HG03045 (cell line): ENCODE measurements around the gene SLPI.

Experiments used
- ATAC-seq: cut with Tn5 transposase; IDR thresholded peaks from one replicate; pipeline ENCODE4 v1.9.1; 2021; ENCODE audit warnings: mild to moderate bottlenecking, moderate library complexity; ENCODE audit not compliant: unreplicated experiment

SLPI gene

GRCh38 chr20:45218636-45219035 lies 35.7 kb downstream of the SLPI start:
- ATAC-seq: no peak

- no peak for ATAC-seq
Observed at GRCh38 chr20:45218124-45218523, 36.2 kb downstream of the SLPI start.

GRCh38 chr20:45212836-45213235 lies 41.5 kb downstream of the SLPI start:
- ATAC-seq: no peak

- ATAC-seq: no peak
Observed at GRCh38 chr20:45211569-45212474, 42.5 kb downstream of the SLPI start.

- no peak for ATAC-seq
Observed at GRCh38 chr20:45209924-45210323, 44.4 kb downstream of the SLPI start.

GRCh38 chr20:45206725-45207124 lies 47.6 kb downstream of the SLPI start, which contains the start of gene SEMG1:
TSS of gene SEMG1 (plus strand) at chr20:45207033. CDS start at chr20:45207054, 21 bp downstream.
- no peak for ATAC-seq
